ENCODE data around the gene SMPD2. TPM values are rescaled to one million over a fixed set of nuclear protein-coding genes. Genes with fewer than 3 reads are reported as not detected.

Gene SMPD2
- total and polyA plus RNA-seq, 2 donors (not counting 3 experiments of a cell fraction or from before 2014, with no cell fraction given) = 6.9 to 10.0 TPM

DNA sequence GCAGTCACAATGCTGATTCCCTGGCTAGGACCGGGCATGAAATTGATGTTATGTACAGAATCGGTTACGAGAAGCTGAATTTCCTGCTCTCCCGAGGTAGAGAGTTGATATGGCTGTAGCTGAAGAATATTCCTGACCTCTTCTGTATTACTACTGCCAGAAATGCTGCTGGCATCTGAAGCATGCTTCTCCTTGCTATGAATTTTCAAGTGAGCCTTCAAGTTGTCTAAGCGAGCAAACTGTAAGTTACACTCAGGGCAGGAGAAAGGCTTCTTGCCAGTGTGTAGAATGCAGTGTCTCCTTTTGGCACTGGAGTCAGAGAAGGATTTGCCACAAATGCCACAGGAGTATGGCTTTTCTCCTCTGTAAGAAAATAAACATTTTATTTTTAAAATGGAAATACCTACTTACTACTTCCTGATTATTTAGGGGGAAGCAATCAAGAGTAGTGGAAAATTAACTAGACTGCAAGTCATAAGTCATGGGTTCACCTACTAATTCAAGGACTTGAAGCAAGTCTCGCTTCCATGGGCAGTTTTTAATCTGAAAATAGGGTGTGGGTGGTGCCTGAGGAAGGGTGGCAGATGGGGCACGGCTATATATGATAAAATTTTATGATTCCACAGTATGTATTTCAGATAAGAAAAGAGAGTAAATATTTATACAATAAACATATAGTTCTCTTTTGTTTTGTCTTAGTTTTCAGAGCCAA is 25.8 kb downstream of the SMPD2 start:
- Histone ChIP-seq H3K27me3 (ENCODE audit: control insufficient read depth in 2 of 2, insufficient read depth in 2 of 2, low read length in 2 of 2) (no peaks in the 10 kb centered on the region), H3K9me3 (replicated peaks; ENCODE audit: control insufficient read depth, insufficient read depth, low read length) (no peaks in the 10 kb centered on the region), H3K9ac (replicated peaks; ENCODE audit: extremely low read depth, insufficient read depth, low read length) (no peak overlapping the region), H3K9me1 (replicated peaks; ENCODE audit: control insufficient read depth, extremely low read depth, insufficient read depth, low read length) (no peaks in the 10 kb centered on the region), H3K4me3 (replicated peaks in 1 of 3; ENCODE audit: insufficient read depth in 1 of 3, low read depth in 1 of 3, low read length in 3 of 3) (no peak overlapping the region), H3K79me2 (ENCODE audit: control insufficient read depth, insufficient read depth, low read length) (no peaks in the 10 kb centered on the region), H2AFZ (ENCODE audit: low read depth, low read length) (no peak overlapping the region), H3K4me1 (ENCODE audit: control insufficient read depth, extremely low read depth, insufficient read depth, low read length) (no peaks in the 10 kb centered on the region), H3K4me2 (ENCODE audit: insufficient read depth, low read length) (no peak overlapping the region), H4K20me1 (replicated peaks; ENCODE audit: control insufficient read depth, extremely low read depth, insufficient read depth, low read length) (no peaks in the 10 kb centered on the region), H3K27ac (ENCODE audit: insufficient read depth, low read depth, low read length) (no peak overlapping the region), H3K36me3 (ENCODE audit: control insufficient read depth in 2 of 2, extremely low read depth in 1 of 2, insufficient read depth in 2 of 2, low read length in 2 of 2) (peaks cover 14 to 17% of the 10 kb centered on the region in 2 experiments)
- TF ChIP-seq MYC (IDR thresholded peaks at IDR 0.05; ENCODE audit: low read depth, low read length) = no peak
- no peak for TF ChIP-seq EZH2 (IDR thresholded peaks at IDR 0.05; ENCODE audit: borderline replicate concordance, low read depth, low read length, severe bottlenecking)
- TF ChIP-seq POLR2A (IDR thresholded peaks at IDR 0.05; ENCODE audit: low read depth, low read length) = no peak
- no peak for TF ChIP-seq JUN (IDR thresholded peaks at IDR 0.05; ENCODE audit: borderline replicate concordance, insufficient read depth, insufficient read length, low read depth)
- no peak for TF ChIP-seq CTCF (IDR thresholded peaks at IDR 0.05; ENCODE audit: extremely low read depth in 1 of 2, insufficient read depth in 1 of 2, low read depth in 1 of 2, low read length in 2 of 2)
- TF ChIP-seq FOS (IDR thresholded peaks at IDR 0.05; ENCODE audit: borderline replicate concordance, insufficient read depth, low read length) = no peak
- TF ChIP-seq POLR2AphosphoS5 (IDR thresholded peaks at IDR 0.05; ENCODE audit: insufficient read depth, low read depth, low read length) = no peak
- DNase-seq (ENCODE audit: low read depth, low spot score) (no peak), FAIRE-seq (no peak)
- dilution Hi-C loops (cut with MboI; ENCODE audit: extremely low pct_ligation_motif_present, low sequenced_read_pairs) = no loop called here
- BruUV-seq (replicated peaks) = no TSS peak
- ChIA-PET POLR2A (no interaction called here), CTCF (interaction anchor here (1.0 kb wide), 1 partner anchor 10 kb away, joined by 3 read pairs; no protein-coding TSS in a partner anchor)
- intact Hi-C loops (cut with micrococcal nuclease) = no loop called here

All from endothelial cell of umbilical vein (primary cell).